Measurements from ENCODE around the gene PNMA8A. TPM values are rescaled to one million over a fixed set of nuclear protein-coding genes. Genes with fewer than 3 reads are reported as not detected.

The PNMA8A gene
- polyA plus RNA-seq, 1 donor (not counting 4 experiments of a cell fraction or from before 2014, with no cell fraction given): 0.24 TPM

DNA sequence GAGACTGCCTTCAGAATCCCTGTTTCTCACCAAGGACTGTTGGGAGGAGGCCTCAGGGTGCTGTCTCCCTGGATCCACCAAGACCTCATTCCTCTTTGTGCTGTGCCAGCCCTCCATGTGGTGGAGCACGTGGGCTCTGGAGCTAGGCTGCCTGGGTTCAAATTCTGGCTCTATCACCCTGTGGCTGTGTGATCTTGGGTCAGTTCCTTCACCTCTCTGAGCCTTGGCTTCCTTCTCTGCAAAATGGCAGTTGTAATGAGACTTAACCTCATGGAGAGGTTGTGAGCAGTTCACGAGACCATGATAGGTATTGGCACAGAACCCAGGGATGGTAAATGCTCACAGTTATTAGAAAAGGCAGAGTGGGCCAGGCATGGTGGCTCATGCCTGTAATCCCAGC lies 49.0 kb downstream of the PNMA8A start:
- DNase-seq (ENCODE audit: low read depth, low spot score) (no peak), FAIRE-seq (no peak)
- H3K79me2 ChIP-seq (ENCODE audit: control insufficient read depth, insufficient read depth, low read length): no peaks in the 10 kb centered on the region
- TF ChIP-seq, protein P1, sequence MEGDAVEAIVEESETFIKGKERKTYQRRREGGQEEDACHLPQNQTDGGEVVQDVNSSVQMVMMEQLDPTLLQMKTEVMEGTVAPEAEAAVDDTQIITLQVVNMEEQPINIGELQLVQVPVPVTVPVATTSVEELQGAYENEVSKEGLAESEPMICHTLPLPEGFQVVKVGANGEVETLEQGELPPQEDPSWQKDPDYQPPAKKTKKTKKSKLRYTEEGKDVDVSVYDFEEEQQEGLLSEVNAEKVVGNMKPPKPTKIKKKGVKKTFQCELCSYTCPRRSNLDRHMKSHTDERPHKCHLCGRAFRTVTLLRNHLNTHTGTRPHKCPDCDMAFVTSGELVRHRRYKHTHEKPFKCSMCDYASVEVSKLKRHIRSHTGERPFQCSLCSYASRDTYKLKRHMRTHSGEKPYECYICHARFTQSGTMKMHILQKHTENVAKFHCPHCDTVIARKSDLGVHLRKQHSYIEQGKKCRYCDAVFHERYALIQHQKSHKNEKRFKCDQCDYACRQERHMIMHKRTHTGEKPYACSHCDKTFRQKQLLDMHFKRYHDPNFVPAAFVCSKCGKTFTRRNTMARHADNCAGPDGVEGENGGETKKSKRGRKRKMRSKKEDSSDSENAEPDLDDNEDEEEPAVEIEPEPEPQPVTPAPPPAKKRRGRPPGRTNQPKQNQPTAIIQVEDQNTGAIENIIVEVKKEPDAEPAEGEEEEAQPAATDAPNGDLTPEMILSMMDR (optimal IDR thresholded peaks at IDR 0.05 in 1 of 3, IDR thresholded peaks at IDR 0.05 in 1 of 3, conservative IDR thresholded peaks at IDR 0.05 in 1 of 3; ENCODE audit: extremely low read depth in 1 of 3, insufficient read depth in 2 of 3, low read length in 3 of 3): no peak
- TF ChIP-seq EZH2 (IDR thresholded peaks at IDR 0.05; ENCODE audit: low read length): no peak
- no peak overlapping the region for H3K4me2 ChIP-seq (ENCODE audit: control insufficient read depth, extremely low read depth, insufficient read depth, low read depth, low read length)
- H3K27ac ChIP-seq (ENCODE audit: control insufficient read depth, insufficient read depth, low read length): no peak overlapping the region
- no peaks in the 10 kb centered on the region for H3K9me3 ChIP-seq (ENCODE audit: control insufficient read depth, low read depth, low read length)
- no peaks in the 10 kb centered on the region for H3K9me1 ChIP-seq (ENCODE audit: control insufficient read depth, extremely low read depth, insufficient read depth, low read length)
- peaks cover 13% of the 10 kb centered on the region for H3K27me3 ChIP-seq (ENCODE audit: control insufficient read depth, extremely low read depth, insufficient read depth, low read length)
- no peak overlapping the region for H2AFZ ChIP-seq (ENCODE audit: control insufficient read depth, low read length)
- H3K9ac ChIP-seq (ENCODE audit: control insufficient read depth, extremely low read depth, insufficient read depth, low read length): no peak overlapping the region
- H3K4me1 ChIP-seq (ENCODE audit: control insufficient read depth, extremely low read depth, insufficient read depth, low read length): peaks cover 8% of the 10 kb centered on the region
- H3K4me3 ChIP-seq (ENCODE audit: control insufficient read depth in 2 of 3, extremely low read depth in 1 of 3, insufficient read depth in 2 of 3, low read depth in 1 of 3, low read length in 3 of 3): no peak overlapping the region
- H3K36me3 ChIP-seq (ENCODE audit: control insufficient read depth in 2 of 2, extremely low read depth in 1 of 2, insufficient read depth in 2 of 2, low read length in 2 of 2): no peaks in the 10 kb centered on the region
- H4K20me1 ChIP-seq (ENCODE audit: control insufficient read depth, extremely low read depth, insufficient read depth, low read length): no peaks in the 10 kb centered on the region
- dilution Hi-C loops (cut with MboI; ENCODE audit: extremely low pct_ligation_motif_present, low sequenced_read_pairs): no loop called here

DNA sequence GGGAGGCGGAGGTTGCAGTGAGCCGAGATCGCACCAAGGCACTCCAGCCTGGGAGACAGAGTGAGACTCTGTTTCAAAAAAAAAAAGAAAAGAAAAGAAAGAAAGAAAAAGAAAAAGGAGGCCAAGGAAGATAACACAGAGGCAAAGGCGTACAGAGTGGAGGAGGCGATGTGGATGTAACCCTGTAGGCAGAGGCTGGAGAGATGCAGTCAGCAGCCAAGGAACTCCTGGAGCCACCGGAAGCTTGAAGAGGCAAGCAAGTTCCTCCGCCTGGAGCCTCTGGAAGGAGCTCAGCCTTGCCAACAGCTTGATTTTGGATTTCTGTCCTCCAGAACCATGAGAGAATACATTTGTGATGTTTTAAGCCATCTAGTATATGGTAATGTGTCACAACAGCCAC lies 51.3 kb downstream of the PNMA8A start:
- no peak overlapping the region for H3K27ac ChIP-seq (ENCODE audit: control insufficient read depth, insufficient read depth, low read length)
- TF ChIP-seq EZH2 (IDR thresholded peaks at IDR 0.05; ENCODE audit: low read length): no peak
- TF ChIP-seq, protein P1 (optimal IDR thresholded peaks at IDR 0.05 in 1 of 3, IDR thresholded peaks at IDR 0.05 in 1 of 3, conservative IDR thresholded peaks at IDR 0.05 in 1 of 3; ENCODE audit: extremely low read depth in 1 of 3, insufficient read depth in 2 of 3, low read length in 3 of 3): no peak
- DNase-seq (ENCODE audit: low read depth, low spot score) (no peak), FAIRE-seq (no peak)
- H3K27me3 ChIP-seq (ENCODE audit: control insufficient read depth, extremely low read depth, insufficient read depth, low read length): no peaks in the 10 kb centered on the region
- no peak overlapping the region for H2AFZ ChIP-seq (ENCODE audit: control insufficient read depth, low read length)
- no peaks in the 10 kb centered on the region for H3K9me1 ChIP-seq (ENCODE audit: control insufficient read depth, extremely low read depth, insufficient read depth, low read length)
- H4K20me1 ChIP-seq (ENCODE audit: control insufficient read depth, extremely low read depth, insufficient read depth, low read length): no peaks in the 10 kb centered on the region
- no peaks in the 10 kb centered on the region for H3K36me3 ChIP-seq (ENCODE audit: control insufficient read depth in 2 of 2, extremely low read depth in 1 of 2, insufficient read depth in 2 of 2, low read length in 2 of 2)
- H3K4me2 ChIP-seq (ENCODE audit: control insufficient read depth, extremely low read depth, insufficient read depth, low read depth, low read length): no peak overlapping the region
- H3K79me2 ChIP-seq (ENCODE audit: control insufficient read depth, insufficient read depth, low read length): no peaks in the 10 kb centered on the region
- no peak overlapping the region for H3K9ac ChIP-seq (ENCODE audit: control insufficient read depth, extremely low read depth, insufficient read depth, low read length)
- H3K4me1 ChIP-seq (ENCODE audit: control insufficient read depth, extremely low read depth, insufficient read depth, low read length): no peaks in the 10 kb centered on the region
- no peak overlapping the region for H3K4me3 ChIP-seq (ENCODE audit: control insufficient read depth in 2 of 3, extremely low read depth in 1 of 3, insufficient read depth in 2 of 3, low read depth in 1 of 3, low read length in 3 of 3)
- dilution Hi-C loops (cut with MboI; ENCODE audit: extremely low pct_ligation_motif_present, low sequenced_read_pairs): no loop called here
- no peaks in the 10 kb centered on the region for H3K9me3 ChIP-seq (ENCODE audit: control insufficient read depth, low read depth, low read length)

Other genes with a start within 250 kb of the PNMA8A start
- gene IGFL1, start 241.8 kb downstream of the PNMA8A start, polyA plus RNA-seq: 14.0 to 86.6 TPM (median 21.3 TPM) in 3 replicates
- gene HIF3A, start 174.5 kb downstream of the PNMA8A start, polyA plus RNA-seq: 0.01 TPM in 1 of 3 replicates, not detected in the others
- 89.2 to 106 TPM (median 97.5 TPM) in 3 replicates for gene PPP5C, start 124.5 kb downstream of the PNMA8A start, polyA plus RNA-seq
- gene CCDC8, start 58.0 kb downstream of the PNMA8A start, polyA plus RNA-seq: 5.2 to 5.6 TPM (median 5.4 TPM) in 3 replicates
- gene PNMA8C, start 42.6 kb downstream of the PNMA8A start, polyA plus RNA-seq: not detected in 3 replicates
- gene PNMA8B, start 24.3 kb upstream of the PNMA8A start, polyA plus RNA-seq: 0.01 TPM in 1 of 3 replicates, not detected in the others
- gene CALM3, start 129.8 kb upstream of the PNMA8A start, polyA plus RNA-seq: 245 to 556 TPM (median 411 TPM) in 3 replicates
- gene PTGIR, start 153.5 kb upstream of the PNMA8A start, polyA plus RNA-seq: 0.08 TPM in 1 of 3 replicates, not detected in the others
- not detected in 3 replicates for gene GNG8, start 164.6 kb upstream of the PNMA8A start, polyA plus RNA-seq
- gene DACT3, start 189.6 kb upstream of the PNMA8A start, polyA plus RNA-seq: 0.03 to 0.14 TPM (median 0.04 TPM) in 3 replicates
- gene PRKD2, start 245.6 kb upstream of the PNMA8A start, polyA plus RNA-seq: 9.9 to 29.0 TPM (median 13.4 TPM) in 3 replicates

Data from keratinocyte (primary cell).